NCI-H82 treated with DMSO at 0.1 percent for 48 hours (cell line): ENCODE results near the gene OTP.

ENCODE experiments used
- DNase-seq: peaks from one replicate; lab custom pipeline; 2025; ENCODE audit not compliant: unreplicated experiment; lab: John Stamatoyannopoulos, UW

The OTP gene

GRCh38 chr5:77640589-77641396 is 2.3 kb upstream of the OTP start:
- DNase-seq: no peak

GRCh38 chr5:77638763-77639671 is 504 bp upstream of the OTP start:
- no peak for DNase-seq

- DNase-seq: no peak
These were observed 1.1 kb downstream of the OTP start for GRCh38 chr5:77637170-77637997.

GRCh38 chr5:77636641-77637169 is 1.8 kb downstream of the OTP start:
- no peak for DNase-seq

- DNase-seq: no peak
These were observed 2.4 kb downstream of the OTP start for GRCh38 chr5:77635917-77636640.

GRCh38 chr5:77635067-77635916 is 3.2 kb downstream of the OTP start:
- DNase-seq: no peak

- no peak for DNase-seq
These were observed 4.8 kb downstream of the OTP start for GRCh38 chr5:77633709-77634108.

GRCh38 chr5:77633207-77633675 is 5.3 kb downstream of the OTP start:
- no peak for DNase-seq

GRCh38 chr5:77632526-77633206 is 5.8 kb downstream of the OTP start:
- DNase-seq: no peak

- DNase-seq: no peak
These were observed 8.3 kb downstream of the OTP start for GRCh38 chr5:77630114-77630680.

GRCh38 chr5:77629509-77630113 is 8.9 kb downstream of the OTP start:
- DNase-seq: no peak

GRCh38 chr5:77628840-77629508 is 9.5 kb downstream of the OTP start:
- no peak for DNase-seq

GRCh38 chr5:77627869-77628674 is 10.4 kb downstream of the OTP start:
- DNase-seq: no peak

- DNase-seq: no peak
These were observed 15.2 kb downstream of the OTP start for GRCh38 chr5:77623203-77623740.

- no peak for DNase-seq
These were observed 17.1 kb downstream of the OTP start for GRCh38 chr5:77621440-77621839.

- DNase-seq: no peak
These were observed 18.1 kb downstream of the OTP start for GRCh38 chr5:77620405-77620804.
